ENCODE results near the gene CFAP99.
"Not testable (repeated sequence)": the region's sequence is repeated elsewhere in the genome, so short reads cannot be mapped to it uniquely, and the experiment has no call there.

The CFAP99 gene

DNA sequence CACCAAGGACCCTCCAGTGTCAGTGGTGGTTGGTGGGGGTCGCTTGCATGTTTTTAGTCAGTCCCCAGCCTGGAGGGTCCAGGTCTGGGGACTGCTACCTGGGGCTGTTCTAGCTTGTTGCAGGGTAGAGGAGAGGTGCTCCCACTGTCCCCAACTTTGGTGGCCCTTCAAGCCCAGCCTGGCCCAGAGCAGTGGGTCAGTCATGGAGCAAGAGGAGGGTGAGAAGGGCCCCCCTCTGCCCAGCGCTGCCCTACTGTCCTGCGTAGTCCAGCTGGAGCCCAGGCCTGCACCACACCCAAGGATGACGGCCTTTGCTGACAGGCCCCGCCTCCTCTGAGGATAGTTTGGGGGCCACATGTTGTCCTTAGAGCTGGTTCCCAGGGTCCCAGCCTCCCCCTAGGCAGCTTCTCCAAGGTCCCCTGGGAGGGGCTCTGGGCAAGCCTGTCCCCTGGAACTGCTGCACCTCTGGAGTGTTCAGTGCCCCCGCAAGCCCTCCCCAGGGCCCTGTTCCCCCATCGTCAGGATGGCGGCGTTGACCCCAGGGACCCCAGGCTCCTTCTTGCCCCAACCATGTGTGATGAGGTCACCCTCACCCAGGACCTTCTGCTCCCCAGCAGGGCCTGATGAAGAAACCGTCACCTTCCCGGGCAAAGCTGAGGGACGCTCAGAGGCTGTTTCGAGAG, 6.8 kb downstream of the CFAP99 start:
- intact Hi-C loops (cut with DNase I), result no loop called here
- peak in 3 of 10 donors; percentile 47 to 80 (median 55) for DNase-seq

DNA sequence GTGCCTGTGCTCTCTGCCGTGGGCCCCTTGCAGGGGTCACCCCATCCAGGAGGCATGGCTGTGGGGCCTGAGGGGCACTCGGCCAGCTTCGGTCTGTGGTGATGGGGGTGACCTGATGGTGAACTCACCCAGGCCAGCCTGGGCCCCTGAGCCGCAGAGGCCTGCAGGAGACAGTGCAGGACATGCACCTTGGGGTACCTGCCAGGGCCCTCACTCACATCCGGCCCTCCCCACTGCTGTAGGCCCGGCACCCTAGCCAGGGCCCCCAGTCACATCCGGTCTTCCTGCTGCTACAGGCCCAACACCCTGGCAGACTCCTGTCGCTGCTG, 7.3 kb downstream of the CFAP99 start:
- intact Hi-C loops (cut with DNase I), result no loop called here
- peak in 2 of 10 donors; percentile 53 to 59 for DNase-seq

DNA sequence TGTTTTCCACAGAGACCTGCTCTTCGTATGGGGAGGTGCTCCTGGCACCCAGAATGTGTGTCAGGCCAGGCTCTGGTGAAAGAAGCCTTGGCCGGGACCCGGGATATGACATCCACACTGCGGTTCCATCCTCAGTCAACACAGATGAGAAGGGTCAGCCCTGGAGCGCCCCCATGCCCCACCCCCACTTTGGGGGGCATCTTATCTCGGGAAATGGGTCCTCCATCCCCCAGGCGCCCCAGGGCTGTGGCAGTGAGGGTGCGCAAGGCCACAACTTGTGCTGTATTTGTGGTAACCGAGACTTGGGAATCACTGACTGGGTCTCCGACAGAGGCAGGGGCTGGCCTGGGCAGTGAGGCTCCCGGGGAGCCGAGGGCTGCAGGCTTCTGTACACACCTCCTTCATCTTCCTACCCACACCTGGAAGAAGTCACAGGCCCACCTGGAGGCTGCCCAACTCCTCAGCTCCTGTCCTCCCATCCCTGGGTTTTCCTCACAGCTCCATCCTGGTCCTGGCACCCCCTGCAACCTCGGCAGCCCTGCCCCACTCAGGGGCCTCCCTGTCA, 8.0 kb downstream of the CFAP99 start:
- DNase-seq, result peak in 3 of 10 donors; percentile 56 to 81 (median 57)
- intact Hi-C loops (cut with DNase I), result no loop called here

DNA sequence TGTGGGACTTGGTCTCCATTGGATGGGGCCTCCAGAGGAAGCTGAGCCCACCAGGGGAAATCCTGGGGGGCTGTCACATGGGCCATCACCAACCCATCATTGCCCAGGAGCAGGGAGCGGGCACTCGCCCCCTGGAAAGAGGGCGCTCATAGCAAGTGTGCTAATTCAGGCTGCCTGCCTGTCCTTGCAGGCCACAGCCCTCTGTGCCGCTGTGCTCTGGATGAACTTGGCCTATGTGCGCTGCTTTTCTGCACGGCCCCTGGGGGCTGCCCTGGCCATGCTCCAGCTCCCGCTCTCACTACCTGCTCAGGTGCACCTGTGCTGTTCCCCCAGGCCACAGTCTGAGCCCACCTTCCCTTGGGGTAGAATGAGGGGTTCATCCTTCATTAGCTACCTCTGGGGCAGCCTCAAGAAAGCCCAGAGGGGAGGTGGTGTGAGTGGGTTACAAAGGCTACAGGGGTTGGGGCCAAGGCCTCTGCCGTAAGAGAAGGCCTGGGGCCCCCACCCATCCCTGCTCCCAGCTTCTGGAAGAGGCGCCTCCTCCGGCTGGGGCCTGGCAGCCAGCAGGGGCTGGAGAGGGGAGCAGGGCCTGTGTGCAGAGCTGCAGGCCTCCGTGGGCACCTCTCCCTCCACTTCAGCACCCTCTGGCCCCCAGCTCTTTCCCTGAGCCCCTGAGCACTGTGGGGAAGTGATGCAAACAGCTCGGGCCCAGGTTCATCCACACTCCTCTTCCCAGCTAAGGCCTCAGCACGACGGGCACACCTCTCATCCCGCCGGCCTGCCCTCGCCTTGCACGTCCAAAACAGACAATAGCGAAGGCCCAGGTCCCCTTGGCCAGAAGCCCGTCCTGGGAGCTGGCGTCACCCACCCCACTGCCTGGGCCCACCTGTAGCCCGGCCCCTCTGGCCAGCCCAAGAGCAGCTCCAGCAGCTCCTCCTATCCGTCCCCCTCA, 8.9 kb downstream of the CFAP99 start:
- DNase-seq, result peak in 3 of 10 donors; percentile 45 to 79 (median 74)
- intact Hi-C loops (cut with DNase I), result no loop called here

DNA sequence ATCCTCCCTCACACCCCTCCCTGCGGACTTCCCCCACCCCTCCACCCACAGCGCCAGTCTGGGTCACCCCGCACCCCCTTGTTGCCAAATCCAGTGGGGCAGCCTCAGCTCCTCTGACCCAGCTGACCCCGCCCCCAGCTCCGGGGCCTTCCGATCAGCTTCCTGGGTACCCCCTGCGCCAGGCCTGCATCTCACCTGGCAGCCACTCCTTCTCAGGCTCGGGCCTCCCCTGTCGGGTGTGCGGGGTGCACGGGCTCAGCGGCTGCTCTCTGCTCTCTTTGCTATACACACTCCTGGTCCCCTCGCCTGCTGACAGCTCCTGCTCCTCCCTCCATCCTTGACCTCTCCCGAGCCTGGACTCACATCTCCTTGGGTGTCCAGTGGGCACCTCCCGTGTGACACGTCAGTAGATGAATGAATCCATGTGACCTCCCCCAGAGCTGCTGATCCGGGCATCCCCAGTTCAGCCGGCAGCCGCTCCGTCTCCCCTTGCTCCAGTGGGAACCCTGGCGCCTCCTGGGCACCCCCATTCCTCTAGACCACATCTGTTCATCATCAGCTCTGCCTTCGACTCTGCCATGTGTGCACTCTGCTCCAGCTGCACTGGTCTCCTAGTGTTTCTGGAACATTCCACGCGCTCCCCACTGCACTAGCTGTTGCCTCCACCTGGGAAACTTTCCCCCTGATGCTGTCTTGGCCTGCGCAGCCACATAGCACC, 9.9 kb downstream of the CFAP99 start:
- intact Hi-C loops (cut with DNase I), result no loop called here
- DNase-seq, result peak in 3 of 10 donors; percentile 60 to 72 (median 71)

DNA sequence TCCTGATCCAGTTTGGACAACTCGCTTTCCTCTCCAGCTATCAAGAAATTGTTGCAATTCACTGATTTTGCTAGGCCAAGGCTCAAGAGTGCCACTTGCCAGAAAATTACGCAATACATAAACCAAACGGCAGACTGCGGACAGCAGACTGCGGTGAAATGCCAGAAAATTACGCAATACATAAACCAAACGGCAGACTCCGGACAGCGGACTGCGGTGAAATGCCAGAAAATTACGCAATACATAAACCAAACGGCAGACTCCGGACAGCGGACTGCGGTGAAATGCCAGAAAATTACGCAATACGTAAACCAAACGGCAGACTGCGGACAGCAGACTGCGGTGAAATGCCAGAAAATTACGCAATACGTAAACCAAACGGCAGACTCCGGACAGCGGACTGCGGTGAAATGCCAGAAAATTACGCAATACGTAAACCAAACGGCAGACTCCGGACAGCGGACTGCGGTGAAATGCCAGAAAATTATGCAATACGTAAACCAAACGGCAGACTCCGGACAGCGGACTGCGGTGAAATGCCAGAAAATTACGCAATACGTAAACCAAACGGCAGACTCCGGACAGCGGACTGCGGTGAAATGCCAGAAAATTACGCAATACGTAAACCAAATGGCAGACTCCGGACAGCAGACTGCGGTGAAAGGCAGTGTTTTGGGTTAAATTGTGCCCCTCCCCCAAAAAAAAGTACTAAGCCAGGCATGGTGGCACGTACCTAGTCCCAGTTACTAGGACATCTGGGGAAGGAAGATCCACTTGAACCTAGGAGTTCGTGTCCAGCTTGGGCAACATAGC, 11.4 kb downstream of the CFAP99 start:
- peak in 1 of 10 donors; percentile 32 for DNase-seq
- intact Hi-C loops (cut with DNase I), result not testable (repeated sequence)

DNA sequence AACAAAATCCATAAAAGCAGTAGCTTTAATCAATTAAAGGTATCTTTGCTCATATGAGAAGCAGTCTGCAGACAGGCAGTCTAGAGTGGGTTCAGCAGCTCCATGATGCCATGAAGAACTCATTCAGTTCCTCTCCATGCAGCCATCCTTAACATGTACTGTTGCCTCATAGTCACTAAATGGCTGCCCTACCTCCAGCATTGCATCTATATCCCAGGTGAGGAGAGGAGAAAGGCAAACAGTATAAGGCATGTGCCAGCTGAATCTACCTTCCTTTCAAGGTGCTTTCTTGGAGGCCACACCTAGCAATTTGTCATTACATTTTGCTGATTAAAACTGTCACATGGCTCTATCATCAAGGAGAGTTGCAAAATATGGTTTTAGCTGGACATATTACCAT, 13.2 kb downstream of the CFAP99 start:
- no peak for DNase-seq
- intact Hi-C loops (cut with DNase I), result no loop called here

DNA sequence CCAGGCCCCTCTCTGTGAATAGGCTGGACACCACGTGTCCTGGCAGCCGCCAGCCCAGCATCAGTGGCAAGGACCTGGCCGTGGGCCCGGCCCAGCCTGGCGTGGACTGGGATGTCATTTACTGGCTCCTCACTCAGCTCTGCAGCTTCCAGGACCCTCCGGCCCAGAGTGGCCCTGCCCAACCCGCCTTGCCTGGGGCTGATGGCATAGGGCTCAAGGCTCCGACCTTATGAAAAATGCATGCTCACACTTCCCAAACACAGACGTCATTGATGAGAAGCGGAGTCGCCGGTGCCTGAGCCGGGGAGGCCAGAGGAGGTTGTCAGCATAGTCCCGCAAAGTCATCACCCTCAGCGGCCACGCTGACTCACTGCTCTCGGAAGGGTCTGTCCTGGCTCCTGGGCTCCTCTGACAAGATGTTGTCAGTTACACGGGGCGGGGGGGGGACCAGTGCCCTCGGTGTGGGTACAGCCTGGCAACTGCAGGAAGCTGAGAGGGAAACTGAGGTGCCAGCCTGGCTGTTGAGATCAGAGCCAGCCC, 14.3 kb downstream of the CFAP99 start:
- intact Hi-C loops (cut with DNase I), result no loop called here
- DNase-seq, result peak; percentile 68 to 96 (median 82)

DNA sequence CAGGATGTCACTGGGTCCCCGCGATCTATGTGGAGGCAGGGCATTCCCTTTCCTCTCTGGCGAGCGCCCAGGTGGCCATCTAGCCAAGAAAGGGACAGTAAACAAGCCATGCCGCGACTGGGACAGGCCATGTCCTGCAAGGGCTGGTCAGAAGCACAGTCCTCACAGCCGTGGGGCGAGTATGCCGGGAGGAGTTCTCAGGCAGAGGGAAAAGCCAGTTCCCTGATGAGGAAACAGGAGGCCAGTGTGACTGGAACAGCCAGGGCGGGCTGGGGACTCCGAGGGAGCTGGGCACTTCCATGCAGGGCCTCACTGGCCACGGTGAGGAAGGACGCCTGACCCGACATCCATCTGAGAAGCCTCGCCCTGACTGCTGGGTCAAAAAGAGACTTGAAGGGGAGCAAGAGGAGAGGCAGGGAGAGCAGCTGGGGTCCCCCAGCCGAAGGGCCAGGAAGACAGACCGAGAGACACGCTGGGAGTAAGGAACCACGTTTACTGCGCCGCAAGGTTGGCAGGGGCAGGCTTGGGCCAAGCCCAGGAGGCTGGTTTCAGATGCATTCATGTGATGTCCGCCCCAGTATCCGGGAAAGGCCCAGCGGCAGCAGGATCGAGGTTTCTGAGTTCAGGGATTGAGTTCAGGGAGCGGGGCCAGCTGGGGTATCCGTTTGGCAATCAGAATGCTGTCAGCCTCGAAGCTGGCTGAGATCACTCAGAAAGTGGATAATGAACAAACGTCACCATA, 15.0 kb downstream of the CFAP99 start:
- intact Hi-C loops (cut with DNase I), result no loop called here
- peak in 5 of 10 donors; percentile 53 to 88 (median 69) for DNase-seq

DNA sequence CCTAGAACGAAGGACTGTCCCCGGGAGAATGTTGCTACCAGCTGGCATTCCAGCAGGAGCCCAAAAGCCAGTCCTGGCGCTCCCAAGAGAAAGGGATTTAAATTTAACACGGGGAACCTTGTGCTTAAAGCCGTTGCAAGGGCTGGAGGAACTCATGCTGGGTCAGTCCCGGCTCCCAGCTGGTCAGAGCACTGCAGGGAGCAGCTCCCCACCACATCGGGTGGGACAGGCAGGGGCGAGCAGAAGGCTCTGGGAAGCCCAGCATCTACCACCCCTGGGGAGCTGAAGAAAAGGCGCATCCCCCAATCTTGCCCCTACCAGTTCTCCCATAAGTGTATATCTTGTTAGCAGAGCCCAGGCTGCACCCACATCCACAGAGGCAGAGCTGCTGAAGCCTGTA, 15.7 kb downstream of the CFAP99 start:
- intact Hi-C loops (cut with DNase I), result no loop called here
- peak in 3 of 10 donors; percentile 16 to 75 (median 37) for DNase-seq

DNA sequence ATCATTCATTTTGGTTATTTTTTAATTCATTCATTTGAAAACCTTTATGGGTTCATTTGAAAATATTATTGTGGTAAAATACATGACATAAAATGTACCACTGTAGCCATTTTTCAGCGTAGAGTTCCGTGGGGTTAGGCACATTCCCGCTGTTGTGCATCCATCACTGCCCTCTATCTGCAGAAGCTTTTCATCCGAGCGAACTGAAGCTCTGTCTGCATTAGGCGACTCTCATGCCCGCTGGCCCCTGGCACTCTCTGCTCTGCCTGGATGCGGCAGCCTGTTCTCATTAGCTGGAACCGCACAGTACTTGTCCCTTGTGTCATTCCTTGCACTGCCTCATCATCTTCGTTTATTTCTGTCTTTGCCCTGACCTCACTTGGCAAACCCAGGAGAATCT, 17.5 kb downstream of the CFAP99 start:
- DNase-seq, result peak in 9 of 10 donors; percentile 56 to 93 (median 62)
- intact Hi-C loops (cut with DNase I), result no loop called here

DNA sequence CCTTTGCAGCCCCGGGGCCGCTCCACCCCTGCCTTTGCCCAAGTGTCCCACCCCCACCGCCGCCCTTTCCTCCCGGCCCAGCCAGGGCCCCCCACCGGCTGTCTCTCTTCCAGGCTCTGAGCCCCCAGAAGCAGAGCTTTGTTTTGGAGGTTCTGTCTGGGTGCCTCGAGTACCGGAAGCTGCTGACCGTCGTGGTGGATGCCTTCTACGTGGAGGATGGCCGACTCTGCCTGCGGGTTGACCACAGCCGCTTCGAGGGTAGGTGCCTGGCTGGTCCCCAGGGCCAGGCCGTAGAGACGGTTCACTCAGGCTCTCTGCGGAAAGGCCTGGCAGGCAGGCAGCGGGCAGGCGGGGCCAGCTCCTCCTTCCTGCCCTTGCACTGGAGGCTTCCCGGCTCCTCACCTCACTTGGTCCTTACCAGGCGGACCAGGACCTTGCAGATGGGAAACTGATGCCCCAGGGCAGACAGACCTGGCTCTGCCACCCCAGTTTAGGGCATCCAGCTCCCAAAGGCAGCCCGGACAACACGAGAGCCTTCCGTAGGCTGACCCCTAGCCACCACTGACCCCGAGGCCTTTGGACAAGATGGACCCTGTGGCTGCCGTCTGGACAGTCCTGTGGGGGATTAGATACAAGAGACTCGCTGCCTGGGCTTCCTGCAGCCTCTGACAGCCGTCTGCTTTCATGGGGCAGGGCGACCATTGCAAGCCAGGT, 18.2 kb downstream of the CFAP99 start:
- intact Hi-C loops (cut with DNase I), result no loop called here
- peak in 3 of 10 donors; percentile 57 to 72 (median 57) for DNase-seq

DNA sequence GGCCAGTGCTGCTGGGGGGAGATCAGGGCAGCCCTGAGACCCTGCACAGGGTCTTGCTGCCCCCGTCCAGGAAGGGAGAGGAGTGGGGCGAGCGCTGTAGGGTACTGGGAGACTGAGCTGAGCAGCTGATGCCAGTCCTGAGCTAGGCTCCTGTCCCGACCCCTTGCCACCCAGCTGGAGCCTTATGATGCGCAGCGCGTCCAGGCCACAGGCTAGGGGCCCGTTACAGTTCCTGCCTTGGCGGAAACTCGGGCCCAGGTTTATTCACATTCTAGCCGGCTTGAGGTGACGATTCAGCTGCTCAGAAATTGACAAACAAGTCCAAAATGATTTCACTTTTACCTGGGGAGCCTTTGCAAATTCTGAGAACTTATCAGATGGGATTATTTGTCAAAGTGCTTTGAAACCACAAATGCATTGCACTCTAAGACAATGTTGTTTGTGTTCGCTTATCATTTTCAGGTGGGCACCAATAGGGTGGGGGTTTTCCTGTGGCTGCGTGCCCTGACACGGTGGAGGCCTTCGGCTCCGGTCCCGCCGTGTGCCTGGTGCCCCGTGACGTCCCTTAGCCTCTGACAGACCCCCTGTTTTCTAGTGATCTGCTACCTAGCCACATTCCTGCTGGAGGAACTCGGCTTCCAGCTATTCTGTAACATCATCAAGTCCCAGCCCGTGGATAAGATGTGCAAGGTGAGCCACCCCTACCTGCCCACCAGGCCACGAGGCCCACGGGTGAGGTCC, 18.9 kb downstream of the CFAP99 start:
- peak in 3 of 10 donors; percentile 4 to 79 (median 67) for DNase-seq
- intact Hi-C loops (cut with DNase I), result no loop called here

DNA sequence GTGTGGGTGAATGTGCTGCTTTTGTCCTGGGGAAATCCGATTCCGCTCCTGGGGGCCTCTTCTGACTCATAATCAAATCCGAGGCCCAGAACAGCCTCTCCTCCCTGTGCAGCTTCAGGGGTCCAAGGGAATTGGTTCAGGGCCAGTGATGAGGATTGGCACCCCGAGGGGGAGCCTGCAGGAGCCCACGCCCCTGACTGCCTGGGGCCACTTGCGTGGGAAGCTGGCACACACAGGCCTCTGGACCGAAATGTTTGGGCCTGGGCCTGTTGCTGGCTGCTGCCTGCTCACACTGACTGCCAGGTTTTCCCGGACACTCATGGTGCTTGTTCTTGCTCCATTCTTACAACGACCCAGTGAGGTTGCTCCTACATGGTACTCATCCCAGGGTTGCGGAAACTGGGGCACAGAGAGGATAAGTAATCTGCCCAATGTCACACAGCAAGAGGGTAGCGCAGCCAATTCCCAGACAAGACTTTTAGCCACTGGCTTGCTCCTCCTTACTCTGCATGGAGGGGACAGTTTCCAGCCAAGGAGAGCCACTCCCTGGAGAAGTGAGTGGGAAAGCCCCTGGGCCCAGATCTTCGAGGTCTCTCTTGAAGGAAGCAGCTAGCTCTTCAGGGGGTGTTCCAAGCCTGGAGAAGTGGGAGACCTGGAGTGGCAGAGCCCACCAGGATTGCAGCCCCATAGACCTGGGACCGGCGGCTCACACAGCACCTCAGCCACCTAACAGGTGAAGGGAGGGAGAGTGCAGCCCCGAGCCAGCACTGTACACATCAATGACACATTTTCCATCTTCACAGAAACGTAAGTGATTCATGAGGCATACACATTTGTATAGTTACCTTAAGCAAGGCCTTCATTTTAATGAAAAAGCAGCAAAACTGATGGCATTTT, 20.3 kb downstream of the CFAP99 start:
- peak in 3 of 10 donors; percentile 70 to 84 (median 78) for DNase-seq
- intact Hi-C loops (cut with DNase I), result no loop called here

DNA sequence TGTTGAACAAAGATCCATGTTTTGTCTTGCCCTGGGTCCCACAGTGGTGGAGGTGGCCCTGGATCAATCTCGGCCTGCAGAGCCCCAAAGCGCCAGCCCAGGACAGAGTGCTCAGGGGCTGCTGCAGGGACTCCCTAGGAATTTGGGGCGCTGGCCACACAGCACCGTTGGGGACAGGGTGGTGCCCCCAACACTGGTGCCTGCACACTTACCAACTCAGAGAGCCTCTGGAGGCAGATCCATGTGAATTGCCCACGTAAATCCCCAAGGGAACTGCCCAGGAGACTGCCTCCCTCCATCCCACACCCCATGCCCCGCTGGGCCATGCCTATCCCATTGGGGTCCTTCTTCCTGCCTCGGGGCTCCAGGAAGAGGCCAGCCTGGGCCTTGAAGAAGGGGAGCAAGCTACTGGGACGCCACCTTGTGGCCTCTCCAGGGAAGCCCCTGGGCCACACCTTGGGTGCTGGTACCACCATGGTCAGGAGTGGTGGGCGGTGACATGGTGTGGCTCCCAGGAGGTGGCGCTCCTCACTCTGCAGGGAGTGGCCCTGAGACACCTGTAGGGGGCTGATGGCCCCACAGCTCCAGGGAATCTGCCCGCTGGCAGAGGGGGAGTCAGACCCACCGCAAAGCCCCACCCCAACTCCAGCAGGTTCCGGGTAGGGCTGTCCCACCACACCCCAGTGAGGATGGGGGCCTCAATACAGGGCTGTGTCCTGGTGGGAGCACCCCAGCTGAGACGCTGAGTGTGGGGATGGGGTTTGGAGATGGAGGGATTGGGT, 22.8 kb downstream of the CFAP99 start:
- intact Hi-C loops (cut with DNase I), result no loop called here
- peak in 3 of 10 donors; percentile 29 to 86 (median 67) for DNase-seq

Measured in posterior cingulate gyrus (tissue), 11 donors.